ENCODE results near the gene NLRP7.
"Not testable (repeated sequence)": the region's sequence is repeated elsewhere in the genome, so short reads cannot be mapped to it uniquely, and the experiment has no call there.

GRCh38 chr19:54973229-54974090, 26.1 kb upstream of the NLRP7 start:
- not testable (repeated sequence) for TF ChIP-seq CTCF, POLR2A (IDR thresholded peaks at IDR 0.05)

All from esophagus squamous epithelium (tissue), 4 donors.